Activated CD8-positive, alpha-beta memory T cell treated with anti-CD3 and anti-CD28 coated beads, Interleukin-2, amount 50 U/mL, for 48 hours (primary cell): ENCODE results near the gene MLYCD.

Experiments used
- DNase-seq: peaks from one replicate; pipeline ENCODE4 v3.0.0-alpha.2; 2020

Gene MLYCD

GRCh38 chr16:83899978-83900377, 1.1 kb downstream of the MLYCD start:
- DNase-seq: no peak

GRCh38 chr16:83900571-83900970, 1.7 kb downstream of the MLYCD start:
- DNase-seq: no peak

GRCh38 chr16:83901101-83901500, 2.2 kb downstream of the MLYCD start:
- no peak for DNase-seq

GRCh38 chr16:83903751-83904150, 4.8 kb downstream of the MLYCD start:
- no peak for DNase-seq

GRCh38 chr16:83906683-83907082, 7.8 kb downstream of the MLYCD start:
- DNase-seq: no peak

- DNase-seq: no peak
Measured at GRCh38 chr16:83907111-83907510, 8.2 kb downstream of the MLYCD start.

- no peak for DNase-seq
Measured at GRCh38 chr16:83907631-83908250, 8.8 kb downstream of the MLYCD start.

- DNase-seq: no peak
Measured at GRCh38 chr16:83908798-83909197, 9.9 kb downstream of the MLYCD start.

- no peak for DNase-seq
Measured at GRCh38 chr16:83911290-83911689, 12.4 kb downstream of the MLYCD start.

GRCh38 chr16:83912519-83913244, 13.8 kb downstream of the MLYCD start:
- no peak for DNase-seq

- no peak for DNase-seq
Measured at GRCh38 chr16:83913245-83913633, 14.3 kb downstream of the MLYCD start.

- DNase-seq: no peak
Measured at GRCh38 chr16:83914091-83914710, 15.3 kb downstream of the MLYCD start.

GRCh38 chr16:83915081-83915480, 16.2 kb downstream of the MLYCD start:
- DNase-seq: no peak

GRCh38 chr16:83915491-83915890, 16.6 kb downstream of the MLYCD start:
- DNase-seq: no peak

- no peak for DNase-seq
Measured at GRCh38 chr16:83917152-83918120, 18.5 kb downstream of the MLYCD start.

- DNase-seq: no peak
Measured at GRCh38 chr16:83920894-83921491, 22.1 kb downstream of the MLYCD start.

GRCh38 chr16:83923581-83924365, 24.9 kb downstream of the MLYCD start:
- DNase-seq: no peak

GRCh38 chr16:83924686-83925085, 25.8 kb downstream of the MLYCD start:
- DNase-seq: no peak

- DNase-seq: no peak
Measured at GRCh38 chr16:83925095-83925905, 26.4 kb downstream of the MLYCD start.

- no peak for DNase-seq
Measured at GRCh38 chr16:83925957-83926725, 27.2 kb downstream of the MLYCD start.
